ENCODE data around the gene LRRIQ1. TPM values are rescaled to one million over a fixed set of nuclear protein-coding genes. Genes with fewer than 3 reads are reported as not detected.
"Not testable (repeated sequence)": the region's sequence is repeated elsewhere in the genome, so short reads cannot be mapped to it uniquely, and the experiment has no call there.

The LRRIQ1 gene
- total RNA-seq, 1 donor from 2014 or later, result not detected

DNA sequence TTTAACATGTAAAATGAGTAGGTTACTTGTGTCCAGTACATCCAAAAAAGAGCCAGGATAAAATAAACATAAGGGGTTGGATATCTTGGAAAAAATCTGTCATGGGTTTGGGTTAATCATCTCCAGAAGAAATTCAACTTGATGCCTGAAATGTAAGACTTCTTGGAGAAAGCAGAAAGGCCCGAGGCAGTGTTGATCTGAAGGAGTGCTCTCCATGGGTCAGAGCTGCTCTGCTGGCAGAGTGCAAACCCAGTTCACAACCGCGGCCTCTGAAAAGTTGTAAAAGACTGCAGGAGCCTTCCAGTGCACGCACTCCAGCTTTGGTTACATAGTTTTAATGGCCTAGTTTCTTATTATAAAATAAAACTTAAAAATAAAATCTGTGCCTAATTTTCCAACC lies 146.5 kb downstream of the LRRIQ1 start:
- no peaks in the 10 kb centered on the region for H3K36me3 Mint-ChIP-seq (ENCODE audit: low read depth)
- H3K9me3 Mint-ChIP-seq (ENCODE audit: low read depth), result no peaks in the 10 kb centered on the region
- H3K27ac Mint-ChIP-seq (ENCODE audit: unreplicated experiment), result peak overlapping the region; percentile 55
- peaks cover 14% of the 10 kb centered on the region for H3K4me1 Mint-ChIP-seq (ENCODE audit: low read depth)
- TF ChIP-seq, protein P1, sequence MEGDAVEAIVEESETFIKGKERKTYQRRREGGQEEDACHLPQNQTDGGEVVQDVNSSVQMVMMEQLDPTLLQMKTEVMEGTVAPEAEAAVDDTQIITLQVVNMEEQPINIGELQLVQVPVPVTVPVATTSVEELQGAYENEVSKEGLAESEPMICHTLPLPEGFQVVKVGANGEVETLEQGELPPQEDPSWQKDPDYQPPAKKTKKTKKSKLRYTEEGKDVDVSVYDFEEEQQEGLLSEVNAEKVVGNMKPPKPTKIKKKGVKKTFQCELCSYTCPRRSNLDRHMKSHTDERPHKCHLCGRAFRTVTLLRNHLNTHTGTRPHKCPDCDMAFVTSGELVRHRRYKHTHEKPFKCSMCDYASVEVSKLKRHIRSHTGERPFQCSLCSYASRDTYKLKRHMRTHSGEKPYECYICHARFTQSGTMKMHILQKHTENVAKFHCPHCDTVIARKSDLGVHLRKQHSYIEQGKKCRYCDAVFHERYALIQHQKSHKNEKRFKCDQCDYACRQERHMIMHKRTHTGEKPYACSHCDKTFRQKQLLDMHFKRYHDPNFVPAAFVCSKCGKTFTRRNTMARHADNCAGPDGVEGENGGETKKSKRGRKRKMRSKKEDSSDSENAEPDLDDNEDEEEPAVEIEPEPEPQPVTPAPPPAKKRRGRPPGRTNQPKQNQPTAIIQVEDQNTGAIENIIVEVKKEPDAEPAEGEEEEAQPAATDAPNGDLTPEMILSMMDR (IDR thresholded peaks at IDR 0.05), result no peak
- no peak overlapping the region for H3K4me3 Mint-ChIP-seq (ENCODE audit: unreplicated experiment)
- DNase-seq (ENCODE audit: low spot score), result no peak
- H3K27me3 Mint-ChIP-seq (ENCODE audit: low read depth), result no peaks in the 10 kb centered on the region

GRCh38 chr12:85183855-85184254 lies 147.7 kb downstream of the LRRIQ1 start:
- no peak for DNase-seq (ENCODE audit: low spot score)
- Mint-ChIP-seq H3K27me3 (ENCODE audit: low read depth) (no peaks in the 10 kb centered on the region), H3K4me1 (ENCODE audit: low read depth) (peaks cover 14% of the 10 kb centered on the region), H3K36me3 (ENCODE audit: low read depth) (no peaks in the 10 kb centered on the region), H3K9me3 (ENCODE audit: low read depth) (no peaks in the 10 kb centered on the region), H3K4me3 (ENCODE audit: unreplicated experiment) (no peak overlapping the region), H3K27ac (ENCODE audit: unreplicated experiment) (no peak overlapping the region)
- TF ChIP-seq, protein P1 (IDR thresholded peaks at IDR 0.05), result no peak

- Mint-ChIP-seq H3K9me3 (ENCODE audit: low read depth) (no peaks in the 10 kb centered on the region), H3K27me3 (ENCODE audit: low read depth) (no peaks in the 10 kb centered on the region), H3K27ac (ENCODE audit: unreplicated experiment) (no peak overlapping the region), H3K36me3 (ENCODE audit: low read depth) (no peaks in the 10 kb centered on the region), H3K4me1 (ENCODE audit: low read depth) (peaks cover 14% of the 10 kb centered on the region), H3K4me3 (ENCODE audit: unreplicated experiment) (no peak overlapping the region)
- TF ChIP-seq, protein P1 (IDR thresholded peaks at IDR 0.05), result no peak
- DNase-seq (ENCODE audit: low spot score), result no peak
These were observed 150.1 kb downstream of the LRRIQ1 start for GRCh38 chr12:85186236-85186635.

DNA sequence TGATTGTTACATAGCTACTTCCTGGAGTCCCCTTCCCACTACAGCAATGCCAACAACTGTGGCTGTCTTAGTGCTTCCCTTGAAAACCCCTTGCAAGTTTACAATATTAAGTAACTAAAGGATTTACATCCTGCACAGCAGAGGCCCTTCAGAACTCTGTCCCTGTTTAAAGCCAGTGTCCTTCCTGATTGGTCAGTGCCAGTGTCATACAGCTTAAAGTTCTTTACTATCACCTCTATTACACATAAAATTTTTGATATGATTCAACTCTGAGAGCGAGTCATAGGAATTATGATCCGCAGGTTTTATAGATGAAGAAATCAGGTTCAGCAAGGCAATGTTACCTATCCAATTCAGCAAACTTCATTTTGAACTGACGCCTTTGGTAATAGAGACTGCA lies 152.5 kb downstream of the LRRIQ1 start:
- no peaks in the 10 kb centered on the region for H3K4me1 Mint-ChIP-seq (ENCODE audit: low read depth)
- DNase-seq (ENCODE audit: low spot score), result no peak
- H3K27me3 Mint-ChIP-seq (ENCODE audit: low read depth), result no peaks in the 10 kb centered on the region
- no peaks in the 10 kb centered on the region for H3K36me3 Mint-ChIP-seq (ENCODE audit: low read depth)
- TF ChIP-seq, protein P1 (IDR thresholded peaks at IDR 0.05), result no peak
- no peak overlapping the region for H3K27ac Mint-ChIP-seq (ENCODE audit: unreplicated experiment)
- no peak overlapping the region for H3K4me3 Mint-ChIP-seq (ENCODE audit: unreplicated experiment)
- no peaks in the 10 kb centered on the region for H3K9me3 Mint-ChIP-seq (ENCODE audit: low read depth)

DNA sequence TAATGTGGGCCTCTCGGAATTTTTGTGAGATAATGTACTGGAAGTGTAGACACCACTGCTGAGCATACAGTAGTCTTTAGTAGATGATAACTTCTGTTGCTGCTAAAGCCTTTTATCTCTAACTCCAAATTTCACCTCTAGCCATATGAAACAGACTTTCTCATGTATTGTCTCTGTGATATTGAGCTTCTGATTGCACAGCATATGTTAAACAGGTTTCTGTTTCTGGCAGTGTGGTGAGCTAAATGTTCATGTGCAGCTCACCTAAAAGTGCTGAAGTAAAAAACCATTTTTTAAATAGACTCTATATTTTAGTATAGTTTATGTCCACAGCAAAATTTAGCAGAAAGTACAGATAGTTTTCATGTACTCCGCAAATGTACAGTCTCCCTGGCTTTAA lies 154.6 kb downstream of the LRRIQ1 start:
- Mint-ChIP-seq H3K27me3 (ENCODE audit: low read depth) (no peaks in the 10 kb centered on the region), H3K4me3 (ENCODE audit: unreplicated experiment) (no peak overlapping the region), H3K27ac (ENCODE audit: unreplicated experiment) (no peak overlapping the region), H3K4me1 (ENCODE audit: low read depth) (no peaks in the 10 kb centered on the region), H3K9me3 (ENCODE audit: low read depth) (peaks cover 3% of the 10 kb centered on the region), H3K36me3 (ENCODE audit: low read depth) (no peaks in the 10 kb centered on the region)
- TF ChIP-seq, protein P1 (IDR thresholded peaks at IDR 0.05), result no peak
- DNase-seq (ENCODE audit: low spot score), result no peak

GRCh38 chr12:85203809-85204208 lies 167.7 kb downstream of the LRRIQ1 start:
- not testable (repeated sequence) for H3K27me3 Mint-ChIP-seq (ENCODE audit: low read depth); H3K9me3 Mint-ChIP-seq (ENCODE audit: low read depth); H3K36me3 Mint-ChIP-seq (ENCODE audit: low read depth); H3K4me3 Mint-ChIP-seq (ENCODE audit: unreplicated experiment); H3K27ac Mint-ChIP-seq (ENCODE audit: unreplicated experiment); DNase-seq (ENCODE audit: low spot score); H3K4me1 Mint-ChIP-seq (ENCODE audit: low read depth)
